ENCODE measurements around the gene SPINT1. TPM values are rescaled to one million over a fixed set of nuclear protein-coding genes. Genes with fewer than 3 reads are reported as not detected.
A peak's percentile ranks its signal among the peaks of the same experiment; 100 is the strongest.

The SPINT1 gene
- total and polyA plus RNA-seq, 4 donors = 1.2 to 2.6 (median 1.9) TPM

GRCh38 chr15:40893019-40893670, 49.3 kb downstream of the SPINT1 start:
- whole genome bisulfite sequencing = 87% methylated on average over 22 of the region's 22 CpGs
- no peak for TF ChIP-seq ZBTB33 (IDR thresholded peaks at IDR 0.05)
- Histone ChIP-seq H3K9me3 (ENCODE audit: control insufficient read depth in 4 of 4, low read length in 3 of 4) (no peaks in the 10 kb centered on the region), H3K27me3 (ENCODE audit: control insufficient read depth in 4 of 4, insufficient read depth in 4 of 4, low read length in 3 of 4) (no peaks in the 10 kb centered on the region), H3K4me3 (ENCODE audit: low read depth in 1 of 3, low read length in 3 of 3) (no peak overlapping the region), H3K4me1 (ENCODE audit: control insufficient read depth in 4 of 4, insufficient read depth in 4 of 4, low read length in 3 of 4) (peaks cover 2 to 28% (median 15%) of the 10 kb centered on the region in 4 donors), H3K9ac (ENCODE audit: low read depth in 1 of 2, low read length in 2 of 2) (no peak overlapping the region), H3K27ac (ENCODE audit: low read depth in 1 of 2, low read length in 2 of 2) (no peak overlapping the region), H3K36me3 (ENCODE audit: control insufficient read depth in 4 of 4, insufficient read depth in 3 of 4, low read depth in 1 of 4, low read length in 3 of 4) (peaks cover 0 to 8% (median 0%) of the 10 kb centered on the region in 4 donors)
- DNase-seq (ENCODE audit: low spot score) = no peak

GRCh38 chr15:40893733-40894680, 50.2 kb downstream of the SPINT1 start, which contains the start of gene VPS18:
TSS of gene VPS18 (plus strand) at chr15:40894450. CDS start at chr15:40894769, 319 bp downstream.
- peak; percentile 100 for DNase-seq (ENCODE audit: low spot score)
- peak within 1 kb of the TSS; percentile 80 to 83 for H3K27ac ChIP-seq (ENCODE audit: low read depth in 1 of 2, low read length in 2 of 2)
- WGBS = 6% methylated on average over 55 of the region's 55 CpGs
- no peaks in the 10 kb centered on the region for H3K27me3 ChIP-seq (ENCODE audit: control insufficient read depth in 4 of 4, insufficient read depth in 4 of 4, low read length in 3 of 4)
- TF ChIP-seq HNF4G (IDR thresholded peaks at IDR 0.05) (no peak), FOXA2 (IDR thresholded peaks at IDR 0.05) (no peak), REST (IDR thresholded peaks at IDR 0.05) (peak; percentile 76), RXRA (IDR thresholded peaks at IDR 0.05) (peak in 1 of 2 donors; percentile 53), MAX (IDR thresholded peaks at IDR 0.05) (peak; percentile 92), YY1 (IDR thresholded peaks at IDR 0.05) (peak; percentile 54), ZBTB33 (IDR thresholded peaks at IDR 0.05) (peak; percentile 77), EGR1 (IDR thresholded peaks at IDR 0.05; ENCODE audit: low read depth in 2 of 2) (peak; percentile 86 to 96), NR2F2 (IDR thresholded peaks at IDR 0.05) (no peak), JUND (IDR thresholded peaks at IDR 0.05) (peak in 1 of 2 donors; percentile 33), GABPA (IDR thresholded peaks at IDR 0.05 in 1 of 2, conservative IDR thresholded peaks at IDR 0.05 in 1 of 2) (peak; percentile 53 to 92), HNF4A (conservative IDR thresholded peaks at IDR 0.05) (peak in 1 of 2 donors; percentile 64), SP1 (IDR thresholded peaks at IDR 0.05) (peak; percentile 64), RAD21 (IDR thresholded peaks at IDR 0.05) (peak; percentile 88), CTCF (IDR thresholded peaks at IDR 0.05; ENCODE audit: low read depth, low read length, missing input control) (peak; percentile 97)
- H3K4me1 ChIP-seq (ENCODE audit: control insufficient read depth in 4 of 4, insufficient read depth in 4 of 4, low read length in 3 of 4) = peaks cover 2 to 28% (median 15%) of the 10 kb centered on the region in 4 donors
- H3K36me3 ChIP-seq (ENCODE audit: control insufficient read depth in 4 of 4, insufficient read depth in 3 of 4, low read depth in 1 of 4, low read length in 3 of 4) = peaks cover 2 to 9% (median 5%) of the 10 kb centered on the region in 4 donors
- peak within 1 kb of the TSS; percentile 45 to 79 (median 70) for H3K4me3 ChIP-seq (ENCODE audit: low read depth in 1 of 3, low read length in 3 of 3)
- no peaks in the 10 kb centered on the region for H3K9me3 ChIP-seq (ENCODE audit: control insufficient read depth in 4 of 4, low read length in 3 of 4)
- peak within 1 kb of the TSS; percentile 62 to 85 for H3K9ac ChIP-seq (ENCODE audit: low read depth in 1 of 2, low read length in 2 of 2)

Measured in liver (tissue), 9 donors.